ENCODE data around the gene VDAC2. TPM values are rescaled to one million over a fixed set of nuclear protein-coding genes. Genes with fewer than 3 reads are reported as not detected.

The VDAC2 gene
- total RNA-seq, 4 donors from 2014 or later: 118 to 152 (median 138) TPM

- Histone ChIP-seq H3K36me3 (peaks cover 0 to 31% (median 0%) of the 10 kb centered on the region in 3 donors), H3K9me3 (no peaks in the 10 kb centered on the region), H3K4me1 (no peaks in the 10 kb centered on the region), H3K27ac (no peak overlapping the region), H3K27me3 (no peaks in the 10 kb centered on the region), H3K4me3 (no peak overlapping the region)
- TF ChIP-seq CTCF (IDR thresholded peaks at IDR 0.05): no peak
- no peak for TF ChIP-seq POLR2A (IDR thresholded peaks at IDR 0.05)
- no peak for DNase-seq
Observed at GRCh38 chr10:75175046-75175445, 35.5 kb upstream of the VDAC2 start.

- DNase-seq: no peak
- no peak overlapping the region for H3K4me3 ChIP-seq
- H3K9me3 ChIP-seq: no peaks in the 10 kb centered on the region
- H3K27ac ChIP-seq: no peak overlapping the region
- TF ChIP-seq CTCF (IDR thresholded peaks at IDR 0.05): no peak
- TF ChIP-seq POLR2A (IDR thresholded peaks at IDR 0.05): no peak
- H3K4me1 ChIP-seq: no peaks in the 10 kb centered on the region
- no peaks in the 10 kb centered on the region for H3K27me3 ChIP-seq
- H3K36me3 ChIP-seq: peaks cover 0 to 30% (median 0%) of the 10 kb centered on the region in 3 donors
Observed at GRCh38 chr10:75176046-75176445, 34.5 kb upstream of the VDAC2 start.

- Histone ChIP-seq H3K9me3 (no peaks in the 10 kb centered on the region), H3K27me3 (no peaks in the 10 kb centered on the region), H3K36me3 (peaks cover 0 to 29% (median 0%) of the 10 kb centered on the region in 3 donors), H3K4me1 (no peaks in the 10 kb centered on the region), H3K27ac (no peak overlapping the region), H3K4me3 (no peak overlapping the region)
- TF ChIP-seq POLR2A (IDR thresholded peaks at IDR 0.05) (no peak), CTCF (IDR thresholded peaks at IDR 0.05) (no peak)
- DNase-seq: no peak
Observed at GRCh38 chr10:75176736-75177135, 33.9 kb upstream of the VDAC2 start.

- Histone ChIP-seq H3K36me3 (peaks cover 0 to 19% (median 0%) of the 10 kb centered on the region in 3 donors), H3K9me3 (no peaks in the 10 kb centered on the region), H3K27me3 (no peaks in the 10 kb centered on the region), H3K27ac (no peak overlapping the region), H3K4me1 (no peaks in the 10 kb centered on the region), H3K4me3 (no peak overlapping the region)
- no peak for DNase-seq
- TF ChIP-seq POLR2A (IDR thresholded peaks at IDR 0.05): no peak
- no peak for TF ChIP-seq CTCF (IDR thresholded peaks at IDR 0.05)
Observed at GRCh38 chr10:75179657-75180177, 30.9 kb upstream of the VDAC2 start.

- Histone ChIP-seq H3K27me3 (no peaks in the 10 kb centered on the region), H3K27ac (no peak overlapping the region), H3K4me3 (no peak overlapping the region), H3K4me1 (no peaks in the 10 kb centered on the region), H3K36me3 (peaks cover 0 to 19% (median 0%) of the 10 kb centered on the region in 3 donors), H3K9me3 (no peaks in the 10 kb centered on the region)
- TF ChIP-seq CTCF (IDR thresholded peaks at IDR 0.05) (no peak), POLR2A (IDR thresholded peaks at IDR 0.05) (no peak)
- DNase-seq: no peak
Observed at GRCh38 chr10:75180592-75180991, 30.0 kb upstream of the VDAC2 start.

- no peak overlapping the region for H3K4me3 ChIP-seq
- TF ChIP-seq CTCF (IDR thresholded peaks at IDR 0.05) (no peak), POLR2A (IDR thresholded peaks at IDR 0.05) (no peak)
- no peaks in the 10 kb centered on the region for H3K27me3 ChIP-seq
- H3K36me3 ChIP-seq: peaks cover 0 to 14% (median 0%) of the 10 kb centered on the region in 3 donors
- H3K9me3 ChIP-seq: no peaks in the 10 kb centered on the region
- H3K4me1 ChIP-seq: peaks cover 0 to 3% (median 0%) of the 10 kb centered on the region in 4 donors
- DNase-seq: no peak
- H3K27ac ChIP-seq: no peak overlapping the region
Observed at GRCh38 chr10:75181073-75181472, 29.5 kb upstream of the VDAC2 start.

All from Peyer's patch (tissue), 4 donors.